B cell (primary cell): ENCODE data around the gene ASB8. TPM values are rescaled to one million over a fixed set of nuclear protein-coding genes. Genes with fewer than 3 reads are reported as not detected.

Experiments
- ATAC-seq: fragments of 200-7000 bp; cut with Tn5 transposase; one replicate; pipeline ENCODE4 v1.10.0; 2021; ENCODE audit warnings: low read depth, mild to moderate bottlenecking, moderate number of reproducible peaks, moderate library complexity
- CTCF ChIA-PET: fragments of 350-600 bp; sonication (Branson Sonifier 250); formaldehyde crosslinking; loops from one replicate; lab custom pipeline; 2021; ENCODE audit warnings: antibody characterized with exemption, inconsistent platforms; lab: Charles Lee
- POLR2A ChIA-PET: fragments of 350-600 bp; sonication (Branson Sonifier 250); formaldehyde crosslinking; loops from one replicate; lab custom pipeline; 2021; ENCODE audit warnings: antibody characterized with exemption; lab: Charles Lee
- DNase-seq: peaks from one replicate; pipeline ENCODE4 v3.0.0; 2013
- H2AFZ ChIP-seq: 2 replicates; pipeline ENCODE4 v1.6.1; 2012; ENCODE audit warnings: mild to moderate bottlenecking, low read depth, low read length; ENCODE audit not compliant: insufficient read depth, poor library complexity, severe bottlenecking
- H3K27ac ChIP-seq, 2 donors: 1 replicate in 1 of 2; 2 replicates in 1 of 2; pipeline ENCODE4 v1.5.1; 2012 to 2013; ENCODE audit warnings: low read length in 2 of 2, mild to moderate bottlenecking in 2 of 2, moderate library complexity in 1 of 2
- H3K27me3 ChIP-seq, 4 experiments: fragments of 200-600 bp in 1 of 4; sonication (generic) in 1 of 4; replicated peaks in 1 of 4; 1 replicate in 2 of 4; 2 replicates in 2 of 4; pipeline versions ENCODE4 v1.6.1 to v1.7.0; 2013 to 2016; ENCODE audit warnings: low read length in 3 of 4, mild to moderate bottlenecking in 2 of 4, mixed read lengths in 1 of 4, moderate library complexity in 1 of 4; ENCODE audit not compliant: insufficient read depth in 4 of 4, control insufficient read depth in 3 of 4; ENCODE audit errors: control extremely low read depth in 1 of 4
- H3K36me3 ChIP-seq, 2 experiments: replicated peaks in 1 of 2; 1 replicate in 1 of 2; 2 replicates in 1 of 2; pipeline versions ENCODE4 v1.6.1 to v1.7.1; 2013; ENCODE audit warnings: low read length in 1 of 2; ENCODE audit not compliant: insufficient read depth in 2 of 2, control insufficient read depth in 1 of 2; ENCODE audit errors: control extremely low read depth in 1 of 2, extremely low read depth in 1 of 2
- H3K4me1 ChIP-seq, 2 donors: fragments of 200-600 bp in 1 of 2; sonication (generic) in 1 of 2; 1 replicate in 1 of 2; 2 replicates in 1 of 2; pipeline versions ENCODE4 v1.5.1 to v1.6.1; 2013 to 2017; ENCODE audit warnings: low read length in 2 of 2; ENCODE audit not compliant: control insufficient read depth in 2 of 2, insufficient read depth in 2 of 2
- H3K4me2 ChIP-seq: replicated peaks from 2 replicates; pipeline ENCODE3; 2012; ENCODE audit warnings: mild to moderate bottlenecking, low read depth, low read length; ENCODE audit not compliant: poor library complexity, severe bottlenecking
- H3K4me3 ChIP-seq, 5 experiments: fragments of 200-600 bp in 1 of 5; sonication (generic) in 1 of 5; 1 replicate in 3 of 5; 2 replicates in 2 of 5; pipeline versions ENCODE4 v1.5.1 to v1.7.0; 2011 to 2016; ENCODE audit warnings: low read length in 4 of 5, mild to moderate bottlenecking in 4 of 5, low read depth in 2 of 5, control low read depth in 1 of 5, moderate library complexity in 1 of 5; ENCODE audit not compliant: insufficient read depth in 1 of 5; ENCODE audit errors: control extremely low read depth in 1 of 5, extremely low read depth in 1 of 5
- H3K79me2 ChIP-seq: fragments of 200-600 bp; sonication (generic); one replicate; pipeline ENCODE4 v1.6.0; 2016; ENCODE audit warnings: low read length; ENCODE audit not compliant: control insufficient read depth, insufficient read depth
- H3K9ac ChIP-seq: fragments of 200-600 bp; sonication (generic); 2 replicates; pipeline ENCODE4 v1.6.1; 2017; ENCODE audit warnings: mild to moderate bottlenecking, low read length, moderate library complexity
- H3K9me3 ChIP-seq, 3 donors: one replicate each; pipeline versions ENCODE4 v1.6.1 to v1.7.1; 2013; ENCODE audit warnings: low read length in 2 of 3; ENCODE audit not compliant: control insufficient read depth in 2 of 3, insufficient read depth in 1 of 3; ENCODE audit errors: control extremely low read depth in 1 of 3
- H4K20me1 ChIP-seq: 2 replicates; pipeline ENCODE4 v1.6.0; 2012; ENCODE audit warnings: mild to moderate bottlenecking, low read length; ENCODE audit not compliant: insufficient read depth, control insufficient read depth, poor library complexity, severe bottlenecking
- H3K27ac Mint-ChIP-seq: one replicate; pipeline ENCODE4 v1.8.0; 2021; ENCODE audit warnings: mixed read lengths
- H3K27me3 Mint-ChIP-seq: one replicate; pipeline ENCODE4 v1.8.0; 2021; ENCODE audit warnings: mixed read lengths
- H3K4me1 Mint-ChIP-seq: one replicate; pipeline ENCODE4 v1.8.0; 2021; ENCODE audit warnings: mixed read lengths
- H3K4me3 Mint-ChIP-seq: one replicate; pipeline ENCODE4 v1.8.0; 2021; ENCODE audit warnings: mixed read lengths
- H3K9me3 Mint-ChIP-seq: one replicate; pipeline ENCODE4 v1.8.0; 2022; ENCODE audit warnings: mixed read lengths; ENCODE audit not compliant: insufficient read depth
- CTCF ChIP-seq: fragments of 200-600 bp; IDR thresholded peaks from one replicate; pipeline ENCODE4 v1.8.0; 2022; ENCODE audit warnings: antibody characterized with exemption, mild to moderate bottlenecking
- EZH2 ChIP-seq: IDR thresholded peaks from 2 replicates; pipeline ENCODE4 v1.6.1; 2012; ENCODE audit warnings: borderline replicate concordance, low read depth, mild to moderate bottlenecking, moderate library complexity, low read length; ENCODE audit not compliant: insufficient read depth, poor library complexity, severe bottlenecking
- WGBS: methylation state at CpG from one replicate; pipeline ENCODE4 v1.1.5; 2013; ENCODE audit warnings: missing lambda C conversion rate; ENCODE audit not compliant: insufficient coverage; 5-methylcytosine and 5-hydroxymethylcytosine counted together
- intact Hi-C: fragments of 100-400 bp; cut with micrococcal nuclease; formaldehyde crosslinking; loops from one replicate; pipeline ENCODE4 v1.10.0; 2022
- polyA plus RNA-seq: library from polyadenylated mRNA; depleted of rRNA; stranded (reverse); fragments of >200 nt; gene quantifications from 2 replicates; pipeline ENCODE4 v1.2.3, GENCODE V29; 2012
- total RNA-seq, 2 donors: library from RNA; stranded (reverse); fragments of 120-200 nt in 1 of 2; gene quantifications; 1 replicate in 1 of 2; 2 replicates in 1 of 2; pipeline versions ENCODE4 v1.2.3 to v1.2.4, GENCODE V29; 2013 to 2022

The ASB8 gene
- total and polyA plus RNA-seq, 2 donors (not counting 1 experiment from before 2014, with no cell fraction given): 22.7 to 54.8 TPM

- CTCF ChIA-PET: interaction anchor here (0.5 to 4.5 kb wide), 8 partner anchors 9 to 115 kb away, joined by 5 to 35 read pairs (median 7); partner anchors contain the start of genes ASB8 and CCDC184
- Histone ChIP-seq H3K27ac (peak overlapping the region; percentile 97 to 98), H3K4me3 (peak overlapping the region; percentile 76 to 100 (median 96)), H3K4me1 (peaks cover 18 to 20% of the 10 kb centered on the region in 2 donors), H2AFZ (peak overlapping the region; percentile 97), H3K9ac (peak overlapping the region; percentile 100), H3K79me2 (peaks cover 18% of the 10 kb centered on the region), H3K36me3 (no peaks in the 10 kb centered on the region), H3K4me2 (peak overlapping the region; percentile 84), H4K20me1 (no peaks in the 10 kb centered on the region), H3K27me3 (peaks cover 0 to 10% (median 0%) of the 10 kb centered on the region in 4 experiments), H3K9me3 (no peaks in the 10 kb centered on the region)
- Mint-ChIP-seq H3K4me1 (peaks cover 23% of the 10 kb centered on the region), H3K27ac (peak overlapping the region; percentile 99), H3K9me3 (peaks cover 2% of the 10 kb centered on the region), H3K4me3 (peak overlapping the region; percentile 87), H3K27me3 (peaks cover 17% of the 10 kb centered on the region)
- intact Hi-C loops: loop anchor here (1.0 to 2.0 kb wide), 5 partner anchors 9 to 152 kb away; partner anchors contain the start of genes ASB8, CCDC184 and ZNF641
- TF ChIP-seq EZH2: no peak
- no peak for TF ChIP-seq CTCF
- ATAC-seq (peak; percentile 5), DNase-seq (no peak)
- WGBS: 8% methylated on average over 26 of the region's 26 CpGs
- POLR2A ChIA-PET: interaction anchor here (0.7 to 1.5 kb wide), 3 partner anchors 16 to 93 kb away, joined by 3 to 6 read pairs (median 4); partner anchors contain the start of genes ASB8 and SENP1
Observed at GRCh38 chr12:48198672-48198971, 41.3 kb upstream of the ASB8 start.
